HG03521 (cell line): ENCODE results near the gene S1PR1.

Source experiments
- ATAC-seq: cut with Tn5 transposase; IDR thresholded peaks from one replicate; pipeline ENCODE4 v1.9.1; 2021; ENCODE audit warnings: mild to moderate bottlenecking, moderate library complexity; ENCODE audit not compliant: unreplicated experiment

The S1PR1 gene

GRCh38 chr1:101245246-101245927 is 8.6 kb downstream of the S1PR1 start:
- no peak for ATAC-seq

GRCh38 chr1:101247404-101248287 is 10.8 kb downstream of the S1PR1 start:
- peak; percentile 97 for ATAC-seq

DNA sequence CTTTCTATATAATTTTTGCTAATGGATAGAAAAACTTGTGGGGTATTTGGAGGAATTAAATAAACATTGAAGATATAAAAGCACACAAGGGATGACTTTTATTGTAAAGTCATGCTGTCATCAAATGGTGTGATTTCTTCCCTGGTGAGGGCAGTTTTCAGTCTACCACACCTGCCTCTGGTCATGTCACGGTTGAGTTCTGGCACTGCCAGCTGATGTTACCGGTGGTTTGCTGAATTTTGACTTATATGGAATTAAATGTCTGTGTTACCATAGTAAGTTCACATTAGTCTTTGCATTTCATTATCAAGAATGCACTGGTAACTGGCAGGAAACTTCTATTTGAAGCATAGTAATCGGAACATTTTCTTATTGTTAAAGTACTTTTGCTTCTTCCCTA is 13.4 kb downstream of the S1PR1 start:
- ATAC-seq = no peak

DNA sequence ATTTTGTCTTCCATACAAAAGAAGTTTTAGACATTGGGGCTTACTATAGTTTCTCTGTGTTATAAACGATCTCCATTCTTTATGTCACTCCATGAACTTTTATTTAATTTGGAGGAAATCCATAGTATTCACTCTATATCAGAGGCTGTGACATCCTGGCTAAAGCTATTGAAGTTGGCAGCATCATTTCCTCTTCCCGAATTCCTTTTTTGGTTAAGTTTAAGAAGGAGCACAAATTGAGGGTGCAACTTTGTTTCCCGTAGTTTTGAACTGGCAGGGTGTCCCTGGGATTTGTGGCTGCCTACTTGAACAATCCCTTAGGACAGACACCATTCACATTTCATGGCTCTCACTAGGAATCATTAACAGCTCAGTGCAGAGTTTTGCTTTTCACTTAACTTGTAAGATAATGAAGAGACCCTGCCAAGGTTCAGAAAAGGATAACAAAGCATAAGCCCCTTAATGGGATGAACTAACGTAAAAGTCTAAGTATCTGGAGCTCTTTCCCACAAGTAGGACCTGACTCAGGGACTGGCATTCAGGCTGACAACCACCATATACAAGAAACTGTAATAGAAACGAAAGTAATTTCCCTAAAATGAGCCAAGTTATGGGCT is 13.9 kb downstream of the S1PR1 start:
- ATAC-seq = no peak

DNA sequence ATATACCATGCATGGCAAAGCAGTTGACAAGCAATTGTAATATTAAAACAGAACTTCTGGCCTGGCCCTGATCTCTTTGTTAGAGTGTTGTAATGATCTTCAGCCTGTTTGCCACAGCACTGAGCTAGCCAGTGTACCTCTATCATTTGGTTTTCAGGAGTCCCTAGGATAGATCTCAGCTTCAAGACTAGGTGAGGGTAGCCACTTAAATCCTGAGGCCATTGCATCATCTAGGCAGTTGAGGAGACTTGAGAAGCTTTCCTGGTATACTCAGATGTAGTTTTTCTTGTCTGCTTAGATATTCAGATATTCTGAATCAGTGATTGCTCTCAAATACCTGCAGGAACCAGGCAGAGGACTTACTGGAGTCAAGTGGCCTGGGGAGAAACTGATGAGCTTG is 14.7 kb downstream of the S1PR1 start:
- ATAC-seq = no peak

- ATAC-seq = no peak
These were observed 17.3 kb downstream of the S1PR1 start for GRCh38 chr1:101253976-101254674.

DNA sequence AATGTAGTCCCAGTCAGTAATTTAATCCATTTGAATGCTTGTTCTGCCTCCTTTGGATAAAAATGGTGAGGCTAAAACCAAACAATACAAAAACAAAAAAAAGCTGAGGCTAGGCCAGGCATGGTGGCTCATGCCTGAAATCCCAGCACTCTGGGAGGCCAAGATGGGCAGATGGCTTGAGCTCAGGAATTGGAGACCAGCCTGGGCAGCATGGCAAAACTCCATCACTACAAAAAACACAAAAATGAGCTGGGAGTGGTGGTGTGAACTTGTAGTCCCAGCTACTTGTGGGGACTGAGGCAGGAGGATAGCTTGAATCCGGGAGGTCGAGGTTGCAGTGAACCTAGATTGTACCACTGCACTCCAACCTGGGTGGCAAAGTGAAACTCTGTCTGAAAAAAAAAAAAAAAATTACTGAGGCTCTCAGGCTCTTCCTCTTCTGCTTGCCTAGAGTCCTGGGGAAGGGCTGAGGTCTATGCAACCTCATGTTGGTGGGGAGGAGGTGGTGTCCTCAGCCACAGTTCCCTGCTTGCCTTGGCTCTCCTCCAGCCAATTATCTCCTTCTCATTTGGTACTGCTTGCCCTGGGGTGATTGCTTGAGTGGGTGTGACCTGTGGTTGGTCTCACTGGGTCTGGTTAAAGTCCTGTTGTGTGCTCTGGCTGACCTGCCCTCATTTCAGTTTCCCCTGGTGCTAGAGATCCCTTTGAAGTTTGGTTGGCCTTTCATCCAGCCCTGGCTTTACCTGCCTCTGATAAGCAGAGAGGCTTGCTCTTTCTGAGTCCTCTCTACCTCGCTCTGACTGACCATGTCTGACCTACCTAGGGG is 20.9 kb downstream of the S1PR1 start:
- ATAC-seq = peak; percentile 76

DNA sequence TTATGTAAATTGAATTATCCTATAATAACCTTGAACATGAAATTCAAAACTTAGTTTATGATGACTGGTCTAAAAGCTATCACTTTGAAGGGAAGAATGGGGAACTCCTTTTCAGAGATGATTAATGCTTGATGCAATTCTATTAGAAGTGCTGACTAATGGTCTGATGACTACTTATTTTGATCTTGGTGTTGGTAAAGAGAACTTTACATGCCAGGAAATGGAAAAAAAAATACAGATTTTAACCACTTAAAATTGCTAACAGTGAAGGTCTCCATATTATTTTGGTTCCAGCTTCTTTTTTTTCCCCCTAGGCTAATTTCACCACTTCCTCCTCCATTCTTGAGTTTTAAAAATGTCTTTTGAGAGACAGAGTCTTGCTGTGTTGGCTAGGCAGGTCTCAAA is 22.9 kb downstream of the S1PR1 start:
- no peak for ATAC-seq

- ATAC-seq = no peak
These were observed 23.9 kb downstream of the S1PR1 start for GRCh38 chr1:101260556-101261350.

- ATAC-seq = no peak
These were observed 24.8 kb downstream of the S1PR1 start for GRCh38 chr1:101261623-101262022.

DNA sequence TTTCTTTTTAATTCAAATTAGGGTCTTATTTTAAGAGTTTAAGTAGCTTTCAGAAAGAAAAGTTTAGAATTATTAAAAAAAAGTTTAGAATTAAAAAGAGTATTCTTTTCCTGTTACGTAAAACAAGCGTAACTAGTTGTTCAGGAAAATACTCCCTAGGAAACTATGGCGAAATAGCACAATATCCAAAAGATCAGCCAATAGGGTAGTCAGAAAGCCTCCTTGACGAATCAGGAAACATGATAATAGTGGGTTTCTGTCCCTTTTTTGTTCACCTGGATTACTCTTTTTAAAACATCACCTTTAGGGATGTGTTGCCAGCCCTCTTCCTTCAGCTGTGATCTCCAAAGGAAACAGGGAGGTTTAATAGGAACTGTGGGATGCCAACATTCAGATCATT is 25.2 kb downstream of the S1PR1 start:
- no peak for ATAC-seq

- ATAC-seq = no peak
These were observed 26.0 kb downstream of the S1PR1 start for GRCh38 chr1:101262630-101263348.

DNA sequence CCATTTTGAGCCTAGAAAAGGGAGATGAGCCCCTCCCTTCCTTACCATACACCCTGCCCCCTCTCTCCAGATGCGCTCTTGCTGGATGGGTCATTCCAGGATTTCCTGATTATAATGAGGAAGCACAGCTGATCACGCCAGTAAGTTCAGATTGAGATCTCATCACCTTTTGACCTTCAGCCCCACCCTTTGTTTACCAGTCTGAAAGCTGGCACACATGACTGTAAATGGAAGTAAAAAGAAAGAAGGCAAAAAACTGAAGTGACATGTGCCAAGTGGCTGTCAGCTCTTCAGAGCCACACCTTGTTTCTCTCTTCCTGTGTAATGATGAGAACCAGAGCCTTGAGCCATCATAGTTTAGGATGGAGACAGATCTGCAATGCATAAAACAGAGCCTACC is 27.9 kb downstream of the S1PR1 start:
- no peak for ATAC-seq

DNA sequence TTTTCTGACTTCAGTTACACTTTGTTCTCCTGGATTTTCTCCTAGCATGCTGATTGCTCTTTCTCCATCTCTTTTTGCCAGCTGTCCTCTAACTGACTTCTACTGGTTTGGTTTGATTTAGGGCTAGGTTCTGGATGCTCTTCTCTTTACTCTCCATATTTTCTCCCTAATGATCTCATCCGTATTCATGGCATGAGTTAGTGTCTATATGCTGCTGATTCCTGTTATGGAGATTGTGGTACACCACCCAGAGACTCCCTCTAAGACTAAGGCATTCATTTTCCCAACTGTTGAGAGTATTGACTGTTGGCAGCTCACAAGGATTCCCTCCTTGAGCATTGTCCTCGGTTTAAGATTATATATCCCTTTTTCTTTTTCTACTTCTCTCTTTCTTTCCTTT is 28.9 kb downstream of the S1PR1 start:
- no peak for ATAC-seq

GRCh38 chr1:101267082-101267481 is 30.3 kb downstream of the S1PR1 start:
- ATAC-seq = no peak

DNA sequence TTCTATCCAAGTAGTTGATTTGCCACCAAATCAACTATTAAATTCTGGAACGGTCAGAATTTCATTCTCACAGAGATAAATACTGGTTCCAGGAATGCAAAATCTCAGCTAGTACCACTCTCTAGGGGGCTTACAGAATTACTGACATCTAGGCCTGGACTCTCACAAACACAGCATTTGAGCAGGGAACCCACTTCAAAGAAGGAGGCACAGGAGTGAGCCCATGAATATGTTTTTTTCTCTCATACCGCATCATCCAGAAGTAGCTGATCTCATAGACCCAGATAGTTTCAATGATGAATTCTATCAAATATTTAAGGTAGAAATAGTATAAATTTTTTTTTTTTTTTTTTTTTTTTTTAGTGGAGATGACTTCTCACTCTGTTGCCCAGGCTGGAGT is 32.1 kb downstream of the S1PR1 start:
- ATAC-seq = no peak

DNA sequence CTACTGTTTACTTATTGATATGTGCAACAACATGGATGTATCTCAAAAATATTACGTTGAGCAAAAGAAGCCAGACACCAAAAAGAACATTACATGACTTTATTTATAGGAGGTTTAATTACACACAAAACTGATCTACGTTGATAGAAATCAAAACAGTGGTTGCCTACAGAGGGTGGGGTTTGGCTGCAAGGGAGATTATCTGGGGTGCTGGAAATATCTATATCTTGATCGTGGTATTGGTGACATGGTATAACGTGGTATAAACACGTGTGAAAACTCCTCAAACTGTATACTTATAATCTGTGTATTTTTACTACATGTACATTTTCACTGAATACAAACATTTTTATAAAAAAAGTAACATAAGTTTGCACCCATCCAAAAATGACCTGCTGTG is 38.9 kb downstream of the S1PR1 start:
- no peak for ATAC-seq

DNA sequence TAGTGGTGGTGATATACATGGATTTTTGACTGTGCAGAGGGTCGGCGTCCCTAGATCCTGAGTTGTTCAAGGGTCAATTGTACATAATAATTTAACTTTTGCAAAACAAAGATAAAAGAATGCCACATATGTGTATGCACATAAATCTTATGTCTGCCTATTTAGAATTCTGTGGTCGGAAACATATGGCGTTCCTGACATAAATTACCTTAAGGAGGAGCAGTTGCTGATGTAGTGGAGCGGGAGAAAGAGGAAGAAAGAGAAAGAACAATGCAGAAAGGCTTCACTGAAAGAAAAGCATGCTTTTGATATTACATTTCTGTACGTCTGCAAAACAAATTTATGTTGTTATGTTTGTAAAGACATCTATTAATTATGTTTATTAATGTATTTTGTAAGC is 40.0 kb downstream of the S1PR1 start:
- no peak for ATAC-seq

DNA sequence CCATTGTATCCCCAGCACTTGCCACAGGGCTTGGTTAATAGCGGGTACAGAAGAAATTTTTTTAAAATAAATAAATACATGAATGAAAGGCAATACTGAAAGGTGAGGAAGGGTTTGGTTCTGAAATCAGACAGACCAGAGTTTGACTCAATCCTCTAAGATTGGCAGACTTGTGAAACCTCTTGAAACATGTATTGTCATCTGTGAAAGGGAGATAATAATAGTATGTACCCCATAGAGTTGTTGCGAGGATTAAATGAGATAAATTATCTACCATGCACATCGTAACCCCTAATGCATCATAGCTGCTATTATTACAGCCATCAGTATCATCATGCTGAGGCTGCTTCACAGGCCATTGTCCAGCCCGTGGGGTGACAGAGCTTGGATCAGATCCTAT is 41.4 kb downstream of the S1PR1 start:
- ATAC-seq = no peak
